G401.6 (cell line): Measurements from ENCODE around the gene FAF1.
A peak's percentile ranks its signal among the peaks of the same experiment; 100 is the strongest.
"Not testable (repeated sequence)": the region's sequence is repeated elsewhere in the genome, so short reads cannot be mapped to it uniquely, and the experiment has no call there.

Experiments
- FAIRE-seq: peaks from 2 replicates; lab custom pipeline; 2012; peaks lifted over from hg19 to GRCh38; lab: Jason Lieb, UNC

FAF1 gene

DNA sequence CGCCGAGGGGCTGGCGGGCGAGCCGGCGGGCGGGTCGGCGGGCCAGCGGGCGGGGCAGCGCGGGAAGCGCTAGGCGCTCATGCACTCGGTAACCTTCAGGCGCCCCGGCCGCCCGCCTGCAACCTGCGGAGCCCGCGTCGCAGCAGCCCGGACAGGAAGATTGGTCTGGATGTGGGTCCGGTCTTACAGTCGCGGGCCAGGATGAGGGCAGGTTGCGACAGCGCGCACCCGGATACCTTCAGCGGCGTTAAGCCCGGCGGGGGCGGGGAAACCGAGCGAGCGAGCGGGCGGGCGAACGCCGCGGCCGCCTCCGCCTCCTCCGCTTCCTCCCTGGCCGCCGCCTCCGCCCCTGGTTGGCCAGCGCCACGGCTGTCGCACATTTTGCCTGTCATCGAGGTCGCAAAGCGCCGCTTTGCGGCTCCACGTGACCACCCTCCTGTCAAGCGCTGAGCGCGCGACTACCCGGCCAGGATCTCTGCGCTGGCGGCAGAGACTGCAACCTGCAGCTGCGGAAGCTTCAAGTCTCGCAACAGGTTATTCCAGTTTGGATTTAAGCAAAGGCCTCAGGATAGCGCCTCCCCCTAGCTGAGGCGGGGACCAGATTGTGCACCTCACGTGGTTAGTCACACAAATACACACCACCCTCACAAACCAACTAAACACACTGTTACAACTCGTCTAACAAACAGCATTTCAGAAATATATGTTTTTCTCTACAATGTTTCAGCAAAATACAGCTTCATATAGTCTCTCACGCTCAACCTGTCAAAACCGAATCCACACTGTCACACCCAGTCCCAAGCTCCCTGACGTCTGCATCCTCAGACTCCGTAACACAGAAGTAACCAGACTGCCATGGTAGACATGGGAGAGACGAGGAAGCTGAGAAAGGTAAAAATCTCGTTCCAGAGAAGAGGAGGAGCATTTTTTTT lies at the start of gene FAF1:
Gene FAF1, minus strand, starts transcription at position 355 of the 932 bp plus-strand sequence. CDS start 456 bp downstream, outside the sequence.
- FAIRE-seq, result peak; percentile 97

DNA sequence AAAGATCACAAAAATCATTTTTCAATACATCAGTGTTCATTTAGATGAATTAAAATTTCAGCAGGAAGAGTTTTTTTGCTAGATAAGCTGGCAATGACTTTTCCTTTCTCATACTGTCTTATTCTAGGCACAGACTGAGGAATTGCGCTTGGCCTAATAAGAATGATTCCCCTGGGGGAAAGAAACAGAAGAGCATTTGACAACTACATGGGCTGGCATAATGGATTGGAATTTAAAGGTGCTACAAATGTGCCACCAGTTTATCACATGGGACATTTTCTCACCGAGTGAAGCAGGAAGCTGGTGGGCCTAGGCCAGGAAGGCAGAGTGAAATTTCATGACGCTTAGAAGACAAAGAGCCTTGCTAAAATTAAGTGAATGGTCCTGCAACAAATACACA lies 49.3 kb upstream of the FAF1 start:
- no peak for FAIRE-seq

GRCh38 chr1:51005549-51005948 lies 45.5 kb upstream of the FAF1 start:
- not testable (repeated sequence) for FAIRE-seq

GRCh38 chr1:51002516-51002915 lies 42.4 kb upstream of the FAF1 start:
- FAIRE-seq, result no peak

DNA sequence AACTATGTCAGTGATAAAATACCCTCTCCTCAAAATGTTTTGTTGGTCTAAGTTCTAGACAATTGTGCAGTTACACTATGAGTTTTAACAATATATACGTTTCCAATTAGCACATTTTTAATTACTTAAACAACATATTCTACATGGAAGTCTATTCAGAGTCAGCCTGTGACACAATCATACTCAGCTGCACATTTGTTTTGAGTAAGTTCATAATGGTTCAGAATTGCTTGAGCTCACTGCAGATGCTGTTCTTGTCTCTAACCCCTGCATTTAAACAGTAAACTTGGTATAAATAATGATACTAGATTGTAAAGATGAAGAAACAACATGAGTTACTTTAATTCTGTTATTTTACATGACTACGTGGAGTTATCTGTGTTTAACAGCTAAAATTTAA lies 40.6 kb upstream of the FAF1 start:
- FAIRE-seq, result no peak

GRCh38 chr1:51000160-51000559 lies 40.1 kb upstream of the FAF1 start:
- FAIRE-seq, result no peak

- FAIRE-seq, result not testable (repeated sequence)
Observed at GRCh38 chr1:50999375-50999774, 39.3 kb upstream of the FAF1 start.

GRCh38 chr1:50996083-50996482 lies 36.0 kb upstream of the FAF1 start:
- no peak for FAIRE-seq

DNA sequence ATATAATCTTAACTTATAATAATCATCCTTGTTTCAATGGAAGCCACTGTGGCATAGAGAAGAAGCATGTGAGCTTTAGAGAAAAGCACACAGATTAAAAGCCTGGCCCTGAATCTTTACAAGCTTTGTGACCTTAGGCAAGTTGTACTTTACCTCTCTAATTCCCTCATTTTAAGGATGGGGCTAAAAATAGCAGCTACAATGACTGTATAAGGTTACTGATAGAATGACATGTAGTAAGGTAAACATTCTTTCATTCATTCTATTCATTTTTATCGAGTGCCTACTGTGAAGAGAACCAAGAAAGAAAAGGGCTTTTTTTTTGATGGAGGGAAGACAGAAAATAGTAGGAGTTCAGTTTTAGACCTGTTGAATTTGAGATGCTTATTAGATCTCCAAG lies 35.6 kb upstream of the FAF1 start:
- FAIRE-seq, result no peak

GRCh38 chr1:50994997-50995396 lies 34.9 kb upstream of the FAF1 start:
- no peak for FAIRE-seq

DNA sequence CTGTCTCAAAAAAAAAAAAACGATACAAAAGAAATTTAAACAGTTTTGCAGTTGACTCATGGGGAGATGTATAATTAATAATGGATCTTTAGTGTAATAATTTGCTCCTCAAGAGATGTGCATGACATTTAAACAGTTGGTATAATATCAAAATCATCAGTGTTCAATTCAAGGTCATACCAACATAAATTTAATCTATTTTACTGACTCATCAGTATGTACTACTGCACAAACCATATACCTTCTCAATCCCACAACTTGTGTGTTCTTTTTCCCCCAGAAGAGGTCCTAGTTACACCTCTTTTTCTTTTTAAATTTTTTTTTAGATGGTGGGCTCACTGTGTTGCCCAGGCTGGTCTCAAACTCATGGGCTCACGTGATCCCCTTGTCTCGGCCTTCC lies 33.6 kb upstream of the FAF1 start:
- FAIRE-seq, result no peak

DNA sequence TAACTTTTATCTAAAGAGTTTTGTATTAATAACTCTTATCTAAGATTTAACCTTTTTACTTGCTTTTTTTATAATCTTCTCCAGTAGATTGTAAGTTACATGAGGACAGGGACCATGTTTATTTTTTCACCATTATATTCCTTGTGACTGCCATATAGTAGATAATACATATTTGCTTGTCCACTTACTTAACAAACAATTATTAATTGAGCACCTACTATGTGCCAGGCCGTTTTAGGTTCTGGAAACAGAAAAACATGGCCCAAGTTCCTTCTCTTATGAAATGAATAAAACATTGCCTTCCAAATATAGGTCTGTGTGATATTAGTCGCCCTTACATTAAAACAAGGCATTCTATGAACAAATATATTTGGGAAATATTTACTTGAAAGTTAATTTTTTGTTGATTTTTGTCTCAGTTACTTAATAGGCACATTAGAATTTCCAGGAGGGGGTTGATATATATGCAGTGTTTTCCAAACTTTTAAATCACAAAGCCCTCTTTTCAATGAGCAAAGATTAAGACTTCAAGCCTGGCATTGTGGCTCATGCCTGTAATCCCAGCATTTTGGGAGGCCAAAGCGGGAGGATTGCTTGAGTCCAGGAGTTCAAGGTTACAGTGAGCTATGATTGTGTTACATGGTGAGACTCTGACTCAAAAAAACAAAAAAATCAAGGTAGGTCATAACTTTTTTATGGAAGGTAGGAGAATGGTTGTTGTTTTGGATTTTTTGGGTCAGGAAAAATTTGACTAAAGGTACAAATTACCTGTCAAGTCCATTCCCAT lies 32.7 kb upstream of the FAF1 start:
- FAIRE-seq, result peak; percentile 17

DNA sequence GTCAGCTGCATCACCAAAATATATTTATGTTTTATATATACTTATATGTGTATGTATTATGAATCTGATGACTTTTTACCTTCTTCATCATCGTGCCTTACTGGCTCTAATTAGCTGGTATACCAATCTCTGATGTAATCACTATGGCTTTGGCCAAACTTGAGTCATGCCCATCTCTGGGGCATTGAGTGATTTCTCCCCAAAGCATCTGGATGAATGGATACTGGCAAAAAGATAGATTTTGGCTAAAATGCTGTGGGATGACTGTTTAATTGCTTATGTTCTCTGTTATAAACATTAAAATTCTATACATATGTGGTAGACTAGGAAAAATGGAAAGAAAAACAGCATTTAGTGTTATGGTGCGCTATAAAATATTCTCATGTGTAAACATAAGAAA lies 29.6 kb upstream of the FAF1 start:
- FAIRE-seq, result no peak

- no peak for FAIRE-seq
Observed at GRCh38 chr1:50986653-50987052, 26.6 kb upstream of the FAF1 start.

GRCh38 chr1:50985094-50985493 lies 25.0 kb upstream of the FAF1 start:
- no peak for FAIRE-seq

- FAIRE-seq, result no peak
Observed at GRCh38 chr1:50983219-50983802, 23.2 kb upstream of the FAF1 start.

DNA sequence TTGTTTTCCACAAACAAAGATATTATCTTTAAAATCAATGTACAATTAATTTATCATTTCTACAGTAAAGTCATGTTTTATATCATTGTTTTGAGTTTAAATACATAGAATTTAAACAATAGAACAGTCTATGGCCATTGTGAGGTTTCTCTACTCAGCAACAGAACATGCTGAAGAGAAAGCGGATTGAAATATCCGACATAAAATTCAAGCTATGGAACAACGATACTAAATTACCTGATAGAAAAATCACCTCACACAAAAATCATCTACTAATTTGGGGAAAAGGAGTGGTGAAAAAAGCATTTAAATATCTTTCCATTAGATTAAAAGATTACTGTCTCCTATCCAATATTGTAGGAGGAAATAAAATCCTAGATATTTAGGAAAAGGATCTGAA lies 22.5 kb upstream of the FAF1 start:
- peak; percentile 3 for FAIRE-seq

DNA sequence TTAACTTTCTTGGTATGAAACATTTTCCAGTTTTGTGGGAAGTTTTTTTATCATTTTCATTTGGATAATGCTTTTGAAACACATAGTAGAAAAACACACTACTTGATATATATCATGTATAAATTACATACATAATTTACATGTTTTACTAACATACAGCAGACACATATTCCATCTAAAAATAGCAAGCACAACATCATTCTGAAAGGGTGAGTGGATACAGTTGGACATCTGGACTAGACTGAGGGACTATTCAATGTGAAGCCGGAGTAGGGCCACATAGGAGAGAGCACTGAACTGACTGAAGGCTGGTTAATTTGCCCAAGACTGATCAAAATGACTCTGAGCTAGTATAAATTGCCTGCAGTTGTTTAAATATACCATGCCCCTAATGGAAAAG lies 21.7 kb upstream of the FAF1 start:
- FAIRE-seq, result peak; percentile 71

GRCh38 chr1:50980505-50980904 lies 20.4 kb upstream of the FAF1 start:
- peak; percentile 83 for FAIRE-seq

DNA sequence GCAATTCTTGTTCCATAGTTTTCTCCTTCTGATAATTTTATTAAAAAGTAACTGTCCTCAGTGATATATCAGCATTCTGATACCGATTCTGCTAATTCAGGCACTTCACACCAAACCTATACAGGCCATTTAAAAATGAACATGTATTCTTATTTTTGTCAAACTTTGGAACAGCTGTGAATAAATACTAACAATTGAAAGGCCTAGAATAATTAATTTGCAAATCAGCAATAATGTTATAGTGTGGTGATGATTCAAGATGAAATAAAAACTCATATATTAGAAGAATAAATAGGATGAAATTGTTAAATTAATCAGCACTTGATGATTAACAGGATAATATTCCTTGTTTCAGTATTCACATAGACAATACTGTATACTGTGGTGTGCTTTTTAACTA lies 19.9 kb upstream of the FAF1 start:
- FAIRE-seq, result no peak

GRCh38 chr1:50978852-50979781 lies 19.1 kb upstream of the FAF1 start:
- FAIRE-seq, result peak; percentile 76
